Mucosa of descending colon (tissue), 3 donors: Measurements from ENCODE around the gene RASSF5. TPM values are rescaled to one million over a fixed set of nuclear protein-coding genes. Genes with fewer than 3 reads are reported as not detected.
A peak's percentile ranks its signal among the peaks of the same experiment; 100 is the strongest.
"Not testable (repeated sequence)": the region's sequence is repeated elsewhere in the genome, so short reads cannot be mapped to it uniquely, and the experiment has no call there.

Experiments
- ATAC-seq: fragments of 200-7000 bp; cut with Tn5 transposase; one replicate; pipeline ENCODE4 v1.9.1; 2020; ENCODE audit warnings: mild to moderate bottlenecking, moderate library complexity
- DNase-seq, 3 donors: peaks; one replicate each; pipeline ENCODE4 v3.0.0-alpha.2; 2020
- H3K36me3 ChIP-seq: fragments of 200-600 bp; one replicate; pipeline ENCODE4 v1.8.0; 2021; ENCODE audit warnings: low read depth, mild to moderate bottlenecking
- H3K4me1 ChIP-seq: fragments of 200-600 bp; one replicate; pipeline ENCODE4 v1.8.0; 2021; ENCODE audit warnings: low read depth, mild to moderate bottlenecking
- H3K4me3 ChIP-seq: fragments of 200-600 bp; one replicate; pipeline ENCODE4 v1.8.0; 2021; ENCODE audit warnings: mild to moderate bottlenecking
- H3K9me3 ChIP-seq: fragments of 200-600 bp; one replicate; pipeline ENCODE4 v1.8.0; 2021; ENCODE audit warnings: mild to moderate bottlenecking
- intact Hi-C, 2 donors: fragments of 100-400 bp; cut with DNase I in 1 of 2; cut with micrococcal nuclease in 1 of 2; formaldehyde crosslinking; loops; one replicate each; pipeline versions ENCODE4 v1.11.0 to v1.11.1; 2022; cut with DNase I, micrococcal nuclease
- total RNA-seq, 3 donors: library from RNA; stranded (reverse); fragmentation: NEBNext Ultra II Directional in 2 of 3; extraction: Animal tissue kit (Norgen Biotek cat#: 25700) in 2 of 3; gene quantifications; one replicate each; pipeline versions ENCODE4 v1.2.1 to v1.2.4, GENCODE V29; 2021 to 2023
- TF ChIP-seq, protein P1 (sequence below): fragments of 200-600 bp; IDR thresholded peaks from one replicate; pipeline ENCODE4 v1.8.0; 2022; ENCODE audit warnings: antibody characterized with exemption, mild to moderate bottlenecking
- donor health status: DM: no; HTN: no; CAD: no; lungs with moderate emphysema.
- donor health status: DM: no; HTN: no; CAD: no.
- donor health status: DM: no; HTN: yes; CAD: no.

The RASSF5 gene
- total RNA-seq, 3 donors from 2014 or later: 5.3 to 7.6 (median 5.8) TPM

DNA sequence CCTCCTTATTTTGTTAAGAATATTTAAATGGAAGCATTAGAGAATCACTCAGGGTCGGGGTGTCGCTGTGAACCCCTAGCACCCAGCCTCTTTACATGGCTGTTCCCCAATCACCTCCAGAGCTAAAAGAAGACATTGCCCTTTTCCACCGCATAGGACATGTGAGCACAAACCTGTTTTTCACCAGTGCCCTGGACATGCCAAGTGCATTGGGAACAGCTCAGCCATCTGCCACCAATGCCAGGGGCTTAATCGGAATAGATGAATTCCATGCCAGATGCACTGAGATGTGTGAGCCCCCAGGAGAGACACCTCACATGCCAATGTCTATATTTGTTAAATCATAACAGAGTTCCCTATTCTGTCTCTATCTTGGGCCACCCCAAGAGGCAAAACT lies 71.6 kb downstream of the RASSF5 start:
- no peak for DNase-seq
- Histone ChIP-seq H3K36me3 (no peaks in the 10 kb centered on the region), H3K4me3 (no peak overlapping the region), H3K4me1 (peaks cover 9% of the 10 kb centered on the region), H3K9me3 (no peaks in the 10 kb centered on the region)
- TF ChIP-seq, protein P1, sequence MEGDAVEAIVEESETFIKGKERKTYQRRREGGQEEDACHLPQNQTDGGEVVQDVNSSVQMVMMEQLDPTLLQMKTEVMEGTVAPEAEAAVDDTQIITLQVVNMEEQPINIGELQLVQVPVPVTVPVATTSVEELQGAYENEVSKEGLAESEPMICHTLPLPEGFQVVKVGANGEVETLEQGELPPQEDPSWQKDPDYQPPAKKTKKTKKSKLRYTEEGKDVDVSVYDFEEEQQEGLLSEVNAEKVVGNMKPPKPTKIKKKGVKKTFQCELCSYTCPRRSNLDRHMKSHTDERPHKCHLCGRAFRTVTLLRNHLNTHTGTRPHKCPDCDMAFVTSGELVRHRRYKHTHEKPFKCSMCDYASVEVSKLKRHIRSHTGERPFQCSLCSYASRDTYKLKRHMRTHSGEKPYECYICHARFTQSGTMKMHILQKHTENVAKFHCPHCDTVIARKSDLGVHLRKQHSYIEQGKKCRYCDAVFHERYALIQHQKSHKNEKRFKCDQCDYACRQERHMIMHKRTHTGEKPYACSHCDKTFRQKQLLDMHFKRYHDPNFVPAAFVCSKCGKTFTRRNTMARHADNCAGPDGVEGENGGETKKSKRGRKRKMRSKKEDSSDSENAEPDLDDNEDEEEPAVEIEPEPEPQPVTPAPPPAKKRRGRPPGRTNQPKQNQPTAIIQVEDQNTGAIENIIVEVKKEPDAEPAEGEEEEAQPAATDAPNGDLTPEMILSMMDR: no peak
- ATAC-seq: no peak
- intact Hi-C loops: no loop called here

DNA sequence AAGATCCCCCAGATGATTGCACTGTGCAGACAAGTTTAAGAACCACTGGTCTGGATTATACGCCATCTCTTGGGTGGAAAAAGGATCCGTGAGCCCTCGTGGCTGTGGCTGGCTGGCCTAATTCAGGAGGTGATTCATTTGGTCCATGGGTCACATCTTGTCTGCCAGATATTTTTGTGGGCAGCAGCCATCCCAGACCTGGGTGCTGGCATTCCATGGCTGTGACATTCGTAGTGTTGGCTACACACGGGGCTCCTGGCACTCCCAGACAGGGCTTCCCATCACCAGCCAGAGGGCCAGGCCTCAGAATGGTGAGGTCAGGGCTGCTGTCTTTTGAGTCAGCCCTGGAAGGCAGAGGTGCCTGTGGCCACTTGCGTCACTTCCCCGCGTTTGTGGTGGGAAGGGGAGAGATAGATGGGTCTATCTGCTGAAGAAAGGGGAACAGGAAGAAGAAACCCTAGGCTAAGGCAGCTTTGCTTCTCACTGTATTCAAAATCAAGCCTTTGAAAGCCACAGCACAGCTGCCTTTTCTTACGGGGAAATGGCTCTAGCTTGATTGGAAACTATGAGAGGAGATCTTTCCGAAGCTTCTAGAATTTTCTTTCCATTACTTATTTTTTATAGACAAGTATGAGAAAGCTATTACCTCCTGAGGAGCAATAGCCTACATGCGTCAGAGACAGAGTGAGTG lies 72.6 kb downstream of the RASSF5 start:
- intact Hi-C loops: loop anchor here in 1 of 2 donors (5.0 kb wide), 2 partner anchors 38 to 88 kb away; no protein-coding TSS in a partner anchor
- Histone ChIP-seq H3K9me3 (no peaks in the 10 kb centered on the region), H3K4me1 (peaks cover 2% of the 10 kb centered on the region), H3K36me3 (no peaks in the 10 kb centered on the region), H3K4me3 (no peak overlapping the region)
- ATAC-seq (peak; percentile 71), DNase-seq (peak; percentile 71 to 92 (median 77))
- TF ChIP-seq, protein P1: no peak

DNA sequence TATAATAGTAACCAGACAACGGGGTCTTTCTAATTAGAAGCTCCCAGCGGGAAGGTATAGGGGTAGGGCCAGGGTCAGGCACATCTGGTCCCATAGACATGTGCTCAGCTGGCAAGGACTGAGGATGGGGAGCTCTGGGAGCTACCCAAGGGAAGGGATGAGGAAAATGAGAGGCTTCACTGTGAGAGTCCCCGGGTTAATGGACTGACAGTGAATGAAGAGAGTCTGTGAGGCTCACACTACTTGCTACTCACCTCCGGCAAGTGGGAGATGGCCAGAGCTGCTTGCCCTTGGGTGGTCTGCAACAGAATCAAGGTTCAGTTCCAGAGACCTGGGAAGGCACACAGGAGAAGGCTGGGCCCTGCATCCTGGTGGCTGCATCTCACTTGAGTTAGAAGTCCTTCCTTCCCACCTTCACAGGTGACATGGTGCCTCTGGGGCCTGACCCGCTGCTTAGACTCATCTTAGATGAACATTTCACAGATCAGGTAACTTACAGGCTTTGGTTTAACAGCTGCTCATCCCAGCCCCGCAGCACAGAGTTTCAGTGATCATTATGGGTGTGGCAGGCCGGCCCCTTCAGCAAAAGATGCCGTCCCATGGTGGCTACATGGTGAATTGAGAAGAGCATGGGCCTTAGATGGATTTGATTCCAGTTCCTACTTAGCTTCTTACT lies 73.2 kb downstream of the RASSF5 start:
- Histone ChIP-seq H3K4me1 (peaks cover 2% of the 10 kb centered on the region), H3K9me3 (no peaks in the 10 kb centered on the region), H3K4me3 (no peak overlapping the region), H3K36me3 (no peaks in the 10 kb centered on the region)
- TF ChIP-seq, protein P1: no peak
- intact Hi-C loops: loop anchor here in 1 of 2 donors (5.0 kb wide), 2 partner anchors 38 to 88 kb away; no protein-coding TSS in a partner anchor
- ATAC-seq (no peak), DNase-seq (no peak)

DNA sequence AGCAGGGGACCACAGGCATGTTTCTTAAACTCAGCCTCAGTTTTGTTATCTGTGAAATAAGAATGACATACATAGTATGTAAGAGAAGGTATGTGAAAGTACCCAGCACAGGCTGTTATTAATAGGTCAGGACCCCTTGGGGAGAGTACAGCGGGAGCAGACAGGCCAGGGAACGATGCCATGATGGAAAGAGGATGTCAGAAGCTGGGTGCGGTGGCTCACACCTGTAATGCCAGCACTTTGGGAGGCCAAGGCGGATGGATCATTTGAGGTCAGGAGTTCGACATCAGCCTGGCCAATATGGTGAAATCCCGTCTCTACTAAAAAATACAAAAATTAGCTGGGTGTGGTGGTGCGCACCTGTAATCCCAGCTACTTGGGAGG lies 73.8 kb downstream of the RASSF5 start:
- H3K36me3 ChIP-seq, DNase-seq, ATAC-seq, H3K9me3 ChIP-seq, H3K4me3 ChIP-seq, H3K4me1 ChIP-seq: not testable (repeated sequence)
- intact Hi-C loops: loop anchor here in 1 of 2 donors (5.0 kb wide), 2 partner anchors 39 to 89 kb away; no protein-coding TSS in a partner anchor

DNA sequence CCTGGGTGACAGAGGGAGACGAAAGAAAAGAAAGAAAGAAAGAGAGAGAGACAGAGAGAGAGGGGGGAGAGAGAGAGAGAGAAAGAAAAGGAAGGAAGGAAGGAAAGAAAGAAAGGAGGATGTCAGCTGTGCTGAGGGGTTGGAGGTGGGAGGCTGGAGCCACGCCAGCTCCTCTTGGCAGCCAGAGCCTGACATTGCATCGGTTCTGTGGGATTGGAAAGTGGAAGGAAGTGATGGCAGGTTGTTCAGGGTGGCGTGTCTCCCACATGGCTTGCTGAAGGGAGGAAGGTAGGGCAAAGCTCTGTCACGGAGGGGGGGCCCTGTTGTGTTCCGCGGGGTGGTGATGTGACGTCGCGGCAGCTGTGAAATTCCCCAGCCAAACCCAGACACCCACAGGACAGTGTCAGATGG lies 74.2 kb downstream of the RASSF5 start:
- H3K9me3 ChIP-seq: no peaks in the 10 kb centered on the region
- ATAC-seq (peak; percentile 35), DNase-seq (peak in 2 of 3 donors; percentile 34 to 76)
- no peaks in the 10 kb centered on the region for H3K36me3 ChIP-seq
- H3K4me1 ChIP-seq: peaks cover 2% of the 10 kb centered on the region
- TF ChIP-seq, protein P1: no peak
- intact Hi-C loops: loop anchor here in 1 of 2 donors (5.0 kb wide), 2 partner anchors 39 to 89 kb away; no protein-coding TSS in a partner anchor
- no peak overlapping the region for H3K4me3 ChIP-seq

DNA sequence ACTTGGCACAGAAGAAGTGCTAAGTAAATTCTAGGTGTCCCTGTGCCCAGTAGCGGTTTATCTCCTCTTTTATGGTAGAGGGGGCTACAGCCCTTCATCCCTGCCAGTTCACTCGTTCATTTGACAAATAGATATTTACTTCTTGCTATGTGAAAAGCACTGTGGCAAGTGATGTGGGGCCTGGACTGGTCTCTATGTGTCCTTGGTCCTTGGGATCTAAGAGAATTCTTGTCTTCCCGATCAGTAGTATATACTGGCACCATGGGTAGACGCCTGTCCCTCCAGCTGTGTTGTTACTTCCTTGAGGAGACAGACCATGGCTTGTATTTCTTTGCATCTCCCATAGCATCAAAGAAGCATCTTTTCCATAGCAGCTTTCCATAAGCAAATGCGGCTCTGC lies 75.2 kb downstream of the RASSF5 start:
- H3K4me1 ChIP-seq: peaks cover 2% of the 10 kb centered on the region
- TF ChIP-seq, protein P1: no peak

More for the DNA sequence above, 75.2 kb downstream of the RASSF5 start:
- ATAC-seq (no peak), DNase-seq (no peak)
- intact Hi-C loops: loop anchor here in 1 of 2 donors (5.0 kb wide), 2 partner anchors 40 to 90 kb away; no protein-coding TSS in a partner anchor
- H3K4me3 ChIP-seq: no peak overlapping the region
- no peaks in the 10 kb centered on the region for H3K9me3 ChIP-seq
- peaks cover under 1% of the 10 kb centered on the region for H3K36me3 ChIP-seq
